Stomach (tissue), 9 donors: ENCODE results near the gene TMEM165. TPM values are rescaled to one million over a fixed set of nuclear protein-coding genes. Genes with fewer than 3 reads are reported as not detected.

Experiments used
- DNase-seq, 2 donors: peaks; one replicate each; pipeline versions ENCODE4 v3.0.0 to v3.0.0-alpha.2; 2013 to 2019
- H3K27ac ChIP-seq, 5 donors: fragments of 200-600 bp in 4 of 5; sonication (generic) in 4 of 5; one replicate each; pipeline ENCODE4 v1.5.1; 2013 to 2019; ENCODE audit warnings: mild to moderate bottlenecking in 1 of 5, moderate library complexity in 1 of 5
- H3K27me3 ChIP-seq, 3 donors: fragments of 200-600 bp; sonication (generic); one replicate each; pipeline ENCODE4 v1.5.1; 2017 to 2019; ENCODE audit warnings: mixed run types in 1 of 3
- H3K36me3 ChIP-seq, 4 donors: fragments of 200-600 bp; sonication (generic); 1 replicate in 3 of 4; 2 replicates in 1 of 4; pipeline ENCODE4 v1.5.1; 2016 to 2019
- H3K4me1 ChIP-seq, 4 donors: fragments of 200-600 bp; sonication (generic); one replicate each; pipeline ENCODE4 v1.5.1; 2016 to 2019
- H3K4me3 ChIP-seq, 4 donors: fragments of 200-600 bp; sonication (generic) in 3 of 4; one replicate each; pipeline ENCODE4 v1.5.1; 2016 to 2019; ENCODE audit warnings: mild to moderate bottlenecking in 1 of 4
- H3K9me3 ChIP-seq, 4 donors: fragments of 200-600 bp; sonication (generic); one replicate each; pipeline ENCODE4 v1.5.1; 2016 to 2019
- EP300 ChIP-seq: sonication (generic); formaldehyde crosslinking; IDR thresholded peaks from one replicate; pipeline ENCODE4 v1.6.1; 2017; ENCODE audit warnings: antibody characterized with exemption
- POLR2A ChIP-seq, 4 donors: fragments of 450-650 bp; IDR thresholded peaks; one replicate each; pipeline ENCODE4 v1.6.1; 2016; ENCODE audit warnings: antibody characterized with exemption in 4 of 4, control low read depth in 2 of 4, mild to moderate bottlenecking in 1 of 4, moderate library complexity in 1 of 4
- POLR2AphosphoS5 ChIP-seq, 3 donors: sonication (generic); formaldehyde crosslinking; IDR thresholded peaks; one replicate each; pipeline ENCODE4 v1.6.1; 2016; ENCODE audit warnings: antibody characterized with exemption in 3 of 3
- WGBS, 5 donors: extraction: QIAGEN DNeasy Blood & Tissue Kit in 3 of 5; methylation state at CpG; one replicate each; pipeline versions ENCODE4 v1.1.5 to v1.1.7; 2013 to 2018; 5-methylcytosine and 5-hydroxymethylcytosine counted together
- intact Hi-C: fragments of 100-400 bp; cut with DNase I; formaldehyde crosslinking; loops from one replicate; pipeline ENCODE4 v1.15.1; 2023; ENCODE audit warnings: low total_unique reads
- polyA plus RNA-seq, 3 donors: library from polyadenylated mRNA; stranded (reverse); fragments of 200-250 nt; gene quantifications; one replicate each; pipeline ENCODE4 v1.2.3, GENCODE V29; 2013
- total RNA-seq, 5 donors: library from RNA; depleted of rRNA; stranded (reverse); fragments of >200 nt; gene quantifications; one replicate each; pipeline versions ENCODE4 v1.1.0 to v1.2.3, GENCODE V29; 2014 to 2016
- TF ChIP-seq, protein P1 (sequence below), 7 experiments: fragments of 450-650 bp in 4 of 7; fragments of 200-600 bp in 3 of 7; sonication (generic) in 3 of 7; IDR thresholded peaks; one replicate each; pipeline ENCODE4 v1.5.1; 2016 to 2019; ENCODE audit warnings: antibody characterized with exemption in 7 of 7, control low read depth in 2 of 7, mild to moderate bottlenecking in 1 of 7
- donor health status: healthy with polysubstance abuse.
- donor health status: Bipolar disorder and iron deficiency.
- donor health status: healthy.

TMEM165 gene
- total and polyA plus RNA-seq, 8 donors: 21.6 to 365 (median 107) TPM

DNA sequence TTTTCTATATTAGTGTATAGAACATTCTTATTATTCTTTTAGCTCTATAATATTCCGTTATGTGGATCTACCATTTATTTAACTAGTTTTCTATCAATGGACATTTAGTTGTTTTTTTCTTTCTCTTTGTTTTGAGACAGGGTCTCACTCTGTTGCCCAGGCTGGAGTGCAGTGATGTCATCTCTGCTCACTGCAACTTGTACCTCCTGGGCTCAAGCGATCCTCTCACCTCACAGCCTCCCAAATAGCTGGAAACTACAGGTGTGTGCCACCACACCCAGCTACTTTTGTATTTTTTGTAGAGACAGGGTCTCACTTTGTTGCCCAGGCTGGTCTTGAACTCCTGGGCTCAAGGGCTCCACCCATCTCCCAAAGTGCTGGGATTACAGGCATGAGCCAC, 10.8 kb downstream of the TMEM165 start:
- DNase-seq: no peak
- Histone ChIP-seq H3K9me3 (no peaks in the 10 kb centered on the region), H3K4me1 (peaks cover 0 to 67% (median 30%) of the 10 kb centered on the region in 4 donors), H3K36me3 (peaks cover 13 to 58% (median 44%) of the 10 kb centered on the region in 4 donors), H3K27me3 (no peaks in the 10 kb centered on the region), H3K27ac (no peak overlapping the region), H3K4me3 (no peak overlapping the region)
- TF ChIP-seq, protein P1, sequence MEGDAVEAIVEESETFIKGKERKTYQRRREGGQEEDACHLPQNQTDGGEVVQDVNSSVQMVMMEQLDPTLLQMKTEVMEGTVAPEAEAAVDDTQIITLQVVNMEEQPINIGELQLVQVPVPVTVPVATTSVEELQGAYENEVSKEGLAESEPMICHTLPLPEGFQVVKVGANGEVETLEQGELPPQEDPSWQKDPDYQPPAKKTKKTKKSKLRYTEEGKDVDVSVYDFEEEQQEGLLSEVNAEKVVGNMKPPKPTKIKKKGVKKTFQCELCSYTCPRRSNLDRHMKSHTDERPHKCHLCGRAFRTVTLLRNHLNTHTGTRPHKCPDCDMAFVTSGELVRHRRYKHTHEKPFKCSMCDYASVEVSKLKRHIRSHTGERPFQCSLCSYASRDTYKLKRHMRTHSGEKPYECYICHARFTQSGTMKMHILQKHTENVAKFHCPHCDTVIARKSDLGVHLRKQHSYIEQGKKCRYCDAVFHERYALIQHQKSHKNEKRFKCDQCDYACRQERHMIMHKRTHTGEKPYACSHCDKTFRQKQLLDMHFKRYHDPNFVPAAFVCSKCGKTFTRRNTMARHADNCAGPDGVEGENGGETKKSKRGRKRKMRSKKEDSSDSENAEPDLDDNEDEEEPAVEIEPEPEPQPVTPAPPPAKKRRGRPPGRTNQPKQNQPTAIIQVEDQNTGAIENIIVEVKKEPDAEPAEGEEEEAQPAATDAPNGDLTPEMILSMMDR (IDR thresholded peaks at IDR 0.05): no peak
- no peak for TF ChIP-seq POLR2A (IDR thresholded peaks at IDR 0.05)
- no peak for TF ChIP-seq POLR2AphosphoS5 (IDR thresholded peaks at IDR 0.05)
- TF ChIP-seq EP300: no peak
- intact Hi-C loops: no loop called here
- WGBS, 5 donors: 91 to 98% (median 97%) methylated on average over 2 of the region's 2 CpGs

DNA sequence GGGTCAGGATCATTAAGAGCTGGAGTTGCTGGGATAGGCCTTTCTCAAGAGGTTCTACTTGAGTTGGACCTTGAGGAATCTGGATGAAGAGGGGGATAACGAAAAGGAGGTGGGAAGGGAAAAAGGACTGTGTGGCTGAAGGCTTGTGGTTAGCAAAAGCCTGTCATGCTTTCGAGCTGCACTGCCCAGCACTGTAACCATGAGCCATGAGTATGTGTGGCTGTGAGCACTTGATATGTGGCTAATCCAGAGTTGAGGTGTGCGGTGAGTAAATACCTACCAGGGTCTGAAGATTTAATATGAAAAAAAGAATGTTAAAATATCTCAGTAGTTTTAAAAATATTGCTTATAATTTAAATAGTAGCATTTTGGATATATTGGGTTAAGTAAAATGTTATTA, 11.4 kb downstream of the TMEM165 start:
- 84 to 96% (median 94%) methylated on average over 3 of the region's 3 CpGs for WGBS, 5 donors
- H3K4me3 ChIP-seq: no peak overlapping the region
- H3K27me3 ChIP-seq: no peaks in the 10 kb centered on the region
- intact Hi-C loops: no loop called here
- no peaks in the 10 kb centered on the region for H3K9me3 ChIP-seq
- no peak for DNase-seq
- H3K36me3 ChIP-seq: peaks cover 13 to 60% (median 47%) of the 10 kb centered on the region in 4 donors
- peaks cover 0 to 64% (median 29%) of the 10 kb centered on the region in 4 donors for H3K4me1 ChIP-seq
- TF ChIP-seq EP300 (no peak), POLR2AphosphoS5 (IDR thresholded peaks at IDR 0.05) (no peak), POLR2A (IDR thresholded peaks at IDR 0.05) (no peak)
- TF ChIP-seq, protein P1 (IDR thresholded peaks at IDR 0.05): no peak
- H3K27ac ChIP-seq: no peak overlapping the region

DNA sequence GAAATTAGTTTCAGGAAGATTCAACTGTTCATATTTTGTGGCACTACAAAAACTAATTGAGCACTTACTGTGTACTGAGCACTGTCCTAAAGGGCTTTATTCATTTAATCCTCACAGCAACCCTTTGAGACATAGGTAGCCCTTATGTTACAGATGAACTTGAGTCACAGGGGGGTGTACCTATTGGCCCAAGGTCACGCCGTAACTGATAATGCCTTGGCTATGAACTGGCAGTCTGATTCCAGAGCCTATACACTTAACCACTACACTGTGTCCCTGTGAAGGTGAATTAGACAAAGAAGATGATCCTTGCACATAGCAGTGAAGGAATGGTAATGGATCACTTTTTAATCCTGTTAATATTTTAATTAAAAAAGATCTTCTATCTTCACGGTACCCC, 12.0 kb downstream of the TMEM165 start:
- Histone ChIP-seq H3K27ac (no peak overlapping the region), H3K27me3 (no peaks in the 10 kb centered on the region), H3K9me3 (no peaks in the 10 kb centered on the region), H3K36me3 (peaks cover 13 to 65% (median 52%) of the 10 kb centered on the region in 4 donors), H3K4me1 (peaks cover 0 to 64% (median 29%) of the 10 kb centered on the region in 4 donors), H3K4me3 (no peak overlapping the region)
- TF ChIP-seq, protein P1 (IDR thresholded peaks at IDR 0.05): no peak
- TF ChIP-seq POLR2AphosphoS5 (IDR thresholded peaks at IDR 0.05) (no peak), EP300 (no peak), POLR2A (IDR thresholded peaks at IDR 0.05) (no peak)
- DNase-seq: no peak
- intact Hi-C loops: no loop called here
- 48 to 82% (median 76%) methylated on average over 3 of the region's 3 CpGs for WGBS, 5 donors

DNA sequence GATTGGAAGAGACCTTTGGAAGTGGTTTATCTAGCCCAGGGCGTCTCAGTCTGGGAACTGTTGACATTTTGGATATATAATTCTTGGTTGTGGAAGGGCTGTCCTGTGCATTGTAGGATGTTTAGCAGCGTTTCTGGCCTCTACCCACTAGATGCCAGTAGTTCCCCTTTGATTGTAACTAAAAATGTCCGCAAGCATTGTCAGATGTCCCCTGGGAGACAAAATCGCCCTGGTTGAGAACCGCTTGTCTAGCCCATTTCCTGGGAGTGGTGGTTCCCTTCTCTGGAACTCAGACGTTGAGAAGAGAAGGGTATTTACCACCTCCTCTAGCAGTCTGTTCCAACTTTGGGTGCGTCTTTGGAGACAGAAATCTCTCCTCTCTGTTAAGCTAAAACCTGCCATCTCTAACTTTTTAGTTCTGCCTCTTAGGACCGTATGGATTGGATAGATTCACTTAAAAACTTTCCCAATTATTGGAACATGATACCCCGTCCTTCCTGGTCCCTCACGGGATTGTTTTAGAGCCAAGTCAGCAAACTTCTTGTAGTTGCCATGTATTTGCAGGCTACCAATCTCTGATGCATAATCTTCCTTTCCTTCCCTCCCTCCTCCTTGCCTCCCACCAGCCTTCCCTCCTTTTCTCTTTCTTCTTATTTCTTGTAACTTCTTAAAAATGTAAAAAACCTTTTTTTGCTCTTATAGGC, 13.9 kb downstream of the TMEM165 start:
- WGBS, 5 donors: 56 to 67% (median 63%) methylated on average over 10 of the region's 10 CpGs
- Histone ChIP-seq H3K4me1 (peaks cover 0 to 60% (median 29%) of the 10 kb centered on the region in 4 donors), H3K36me3 (peaks cover 10 to 68% (median 52%) of the 10 kb centered on the region in 4 donors), H3K27me3 (no peaks in the 10 kb centered on the region), H3K4me3 (no peak overlapping the region), H3K27ac (no peak overlapping the region), H3K9me3 (no peaks in the 10 kb centered on the region)
- intact Hi-C loops: no loop called here
- peak in 1 of 2 donors; percentile 46 for DNase-seq
- TF ChIP-seq POLR2A (IDR thresholded peaks at IDR 0.05) (no peak), POLR2AphosphoS5 (IDR thresholded peaks at IDR 0.05) (no peak), EP300 (no peak)
- TF ChIP-seq, protein P1 (IDR thresholded peaks at IDR 0.05): no peak
